Measurements from ENCODE around the gene SMIM5. TPM values are rescaled to one million over a fixed set of nuclear protein-coding genes. Genes with fewer than 3 reads are reported as not detected.

Gene SMIM5
- total RNA-seq, 6 experiments from 2014 or later, result 0.09 TPM; not detected in 5

GRCh38 chr17:75594499-75595283, 38.5 kb upstream of the SMIM5 start:
- Mint-ChIP-seq H3K4me1 (ENCODE audit: low read depth) (no peaks in the 10 kb centered on the region), H3K27ac (no peak overlapping the region)

GRCh38 chr17:75595284-75595919, 37.8 kb upstream of the SMIM5 start:
- DNase-seq, result no peak
- Mint-ChIP-seq H3K36me3 (ENCODE audit: low read depth) (no peaks in the 10 kb centered on the region), H3K4me3 (no peak overlapping the region), H3K27ac (no peak overlapping the region), H3K27me3 (ENCODE audit: insufficient read depth) (peaks cover 18% of the 10 kb centered on the region), H3K4me1 (ENCODE audit: low read depth) (no peaks in the 10 kb centered on the region), H3K9me3 (no peaks in the 10 kb centered on the region)
- no peak for TF ChIP-seq CTCF (IDR thresholded peaks at IDR 0.05)

More at GRCh38 chr17:75594499-75595283, 38.5 kb upstream of the SMIM5 start:
- peaks cover 18% of the 10 kb centered on the region for H3K27me3 Mint-ChIP-seq (ENCODE audit: insufficient read depth)
- no peak for TF ChIP-seq CTCF (IDR thresholded peaks at IDR 0.05)
- no peak overlapping the region for H3K4me3 Mint-ChIP-seq
- H3K9me3 Mint-ChIP-seq, result no peaks in the 10 kb centered on the region
- no peak for DNase-seq
- no peaks in the 10 kb centered on the region for H3K36me3 Mint-ChIP-seq (ENCODE audit: low read depth)

- Mint-ChIP-seq H3K4me1 (ENCODE audit: low read depth) (no peaks in the 10 kb centered on the region), H3K4me3 (no peak overlapping the region), H3K36me3 (ENCODE audit: low read depth) (no peaks in the 10 kb centered on the region), H3K9me3 (no peaks in the 10 kb centered on the region), H3K27ac (no peak overlapping the region), H3K27me3 (ENCODE audit: insufficient read depth) (peaks cover 18% of the 10 kb centered on the region)
- no peak for TF ChIP-seq CTCF (IDR thresholded peaks at IDR 0.05)
- DNase-seq, result no peak
Measured at GRCh38 chr17:75595920-75596313, 37.3 kb upstream of the SMIM5 start.

- TF ChIP-seq CTCF (IDR thresholded peaks at IDR 0.05), result no peak
Measured at GRCh38 chr17:75596320-75597087, 36.7 kb upstream of the SMIM5 start.

GRCh38 chr17:75601057-75601987, 31.9 kb upstream of the SMIM5 start:
- Mint-ChIP-seq H3K9me3 (no peaks in the 10 kb centered on the region), H3K4me3 (no peak overlapping the region), H3K27me3 (ENCODE audit: insufficient read depth) (peaks cover 21% of the 10 kb centered on the region), H3K4me1 (ENCODE audit: low read depth) (no peaks in the 10 kb centered on the region; the same call in 1 of the 2 replicates), H3K27ac (no peak overlapping the region), H3K36me3 (ENCODE audit: low read depth) (no peaks in the 10 kb centered on the region)
- peak; percentile 14 for DNase-seq
- TF ChIP-seq CTCF (IDR thresholded peaks at IDR 0.05), result peak; percentile 80

More at GRCh38 chr17:75596320-75597087, 36.7 kb upstream of the SMIM5 start:
- no peaks in the 10 kb centered on the region for H3K4me1 Mint-ChIP-seq (ENCODE audit: low read depth)
- no peaks in the 10 kb centered on the region for H3K36me3 Mint-ChIP-seq (ENCODE audit: low read depth)
- DNase-seq, result no peak
- H3K4me3 Mint-ChIP-seq, result no peak overlapping the region
- no peak overlapping the region for H3K27ac Mint-ChIP-seq
- no peaks in the 10 kb centered on the region for H3K9me3 Mint-ChIP-seq
- peaks cover 19% of the 10 kb centered on the region for H3K27me3 Mint-ChIP-seq (ENCODE audit: insufficient read depth)
